ENCODE measurements around the gene PRRX2. TPM values are rescaled to one million over a fixed set of nuclear protein-coding genes. Genes with fewer than 3 reads are reported as not detected.
A peak's percentile ranks its signal among the peaks of the same experiment; 100 is the strongest.

Gene PRRX2
- total and polyA plus RNA-seq, 9 of the 15 experiments (the other 6 are each of a cell fraction or from before 2014, with no cell fraction given): 0.21 TPM; not detected in 8

- peak; percentile 92 for TF ChIP-seq XRCC5 (IDR thresholded peaks at IDR 0.05; ENCODE audit: low read depth, low read length)
- no peak for TF ChIP-seq ZSCAN32 (CRISPR knock-in tag; IDR thresholded peaks at IDR 0.05)
Observed at GRCh38 chr9:129641750-129642585, 23.5 kb upstream of the PRRX2 start, which contains the start of gene ASB6 (continued).

DNA sequence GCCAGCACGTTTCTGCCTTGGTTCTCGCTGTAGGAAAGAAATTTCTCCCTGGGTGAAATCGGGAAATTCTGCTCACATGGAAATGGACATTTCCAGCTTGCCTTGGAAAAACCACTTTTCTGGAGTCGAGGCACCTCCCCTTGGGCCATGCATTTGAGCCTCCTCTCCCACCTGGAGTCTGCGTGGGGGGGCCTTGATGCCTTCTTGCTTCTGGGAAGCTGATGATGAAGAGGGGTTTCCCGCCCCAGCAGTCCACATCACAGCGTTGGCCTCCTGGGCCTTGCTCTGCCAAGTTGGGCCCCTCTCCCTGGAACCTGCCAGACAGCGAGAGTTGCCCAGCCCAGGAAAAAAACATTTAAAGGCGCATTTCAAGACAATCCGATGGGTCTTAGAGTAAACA, 21.7 kb upstream of the PRRX2 start:
- Histone ChIP-seq H3K36me3 (ENCODE audit: control insufficient read depth, insufficient read depth, low read length) (peaks cover 13% of the 10 kb centered on the region; the same call in 2 of the 3 replicates), H2AFZ (ENCODE audit: low read depth, low read length) (no peak overlapping the region), H4K20me1 (replicated peaks; ENCODE audit: control insufficient read depth, insufficient read depth, low read length) (peaks cover 7% of the 10 kb centered on the region), H3K4me2 (ENCODE audit: insufficient read depth, low read length) (no peak overlapping the region), H3K4me1 (replicated peaks in 1 of 2; ENCODE audit: control insufficient read depth in 2 of 2, insufficient read depth in 2 of 2, low read length in 2 of 2) (peaks cover 0 to 49% of the 10 kb centered on the region in 2 experiments; a peak in 3 of 5 replicates), H3K9me3 (replicated peaks; ENCODE audit: control insufficient read depth, insufficient read depth, low read depth, low read length) (no peaks in the 10 kb centered on the region), H3K27me3 (ENCODE audit: control insufficient read depth in 2 of 2, insufficient read depth in 2 of 2, low read length in 2 of 2) (no peaks in the 10 kb centered on the region), H3K4me3 (no peak overlapping the region), H3K79me2 (ENCODE audit: control insufficient read depth, insufficient read depth, low read length) (peaks cover 16% of the 10 kb centered on the region), H3K9ac (ENCODE audit: insufficient read depth in 1 of 2, low read depth in 2 of 2, low read length in 2 of 2) (no peak overlapping the region), H3K9me1 (ENCODE audit: control insufficient read depth, insufficient read depth, low read length) (no peaks in the 10 kb centered on the region), H3K27ac (ENCODE audit: extremely low read depth, low read depth, low read length) (no peak overlapping the region)
- intact Hi-C loops (cut with micrococcal nuclease) (loop anchor here (5.0 to 10.0 kb wide), 3 partner anchors 54 to 241 kb away; no protein-coding TSS in a partner anchor), in situ Hi-C loops (cut with MboI) (loop anchor here (5.0 kb wide), 1 partner anchor 139 kb away; no protein-coding TSS in a partner anchor)
- DNase-seq (ENCODE audit: extremely low read depth in 1 of 4, low spot score in 3 of 4) (no peak), FAIRE-seq (no peak), ATAC-seq (no peak)
- 69% methylated on average over 10 of the region's 10 CpGs for WGBS (ENCODE audit: insufficient coverage, low coverage, missing lambda C conversion rate)
- TF ChIP-seq TCF7L2 (IDR thresholded peaks at IDR 0.05; ENCODE audit: low read depth, low read length): no peak
- no peak for TF ChIP-seq SNIP1 (IDR thresholded peaks at IDR 0.05; ENCODE audit: low read depth)
- TF ChIP-seq MECOM (CRISPR knock-in tag; IDR thresholded peaks at IDR 0.05): no peak
- no peak for TF ChIP-seq ZBED1 (IDR thresholded peaks at IDR 0.05)
- no peak for TF ChIP-seq GTF2E2 (tag; IDR thresholded peaks at IDR 0.05)
- TF ChIP-seq NELFE (IDR thresholded peaks at IDR 0.05; ENCODE audit: insufficient read depth, insufficient read length): no peak
- TF ChIP-seq RB1 (IDR thresholded peaks at IDR 0.05; ENCODE audit: low read depth): no peak
- TF ChIP-seq ESRRA (IDR thresholded peaks at IDR 0.05; ENCODE audit: borderline replicate concordance, low read depth): no peak
- ChIA-PET CTCF (ENCODE audit: low intra/inter-chr PET ratio) (interaction anchor here (0.6 to 2.6 kb wide), 3 partner anchors 140 to 159 kb away, joined by 3 to 18 read pairs (median 4); no protein-coding TSS in a partner anchor), POLR2A (interaction anchor here (1.0 to 1.5 kb wide), 2 partner anchors 13 to 14 kb away, joined by 3 read pairs; no protein-coding TSS in a partner anchor)
- BruUV-seq (replicated peaks): no TSS peak

All from K562 (cell line).